GM21737 (cell line): ENCODE results near the gene WFS1.

Source experiments
- ATAC-seq: cut with Tn5 transposase; IDR thresholded peaks from one replicate; pipeline ENCODE4 v1.9.1; 2021; ENCODE audit warnings: mild to moderate bottlenecking, moderate library complexity; ENCODE audit not compliant: unreplicated experiment

WFS1 gene, protein sequence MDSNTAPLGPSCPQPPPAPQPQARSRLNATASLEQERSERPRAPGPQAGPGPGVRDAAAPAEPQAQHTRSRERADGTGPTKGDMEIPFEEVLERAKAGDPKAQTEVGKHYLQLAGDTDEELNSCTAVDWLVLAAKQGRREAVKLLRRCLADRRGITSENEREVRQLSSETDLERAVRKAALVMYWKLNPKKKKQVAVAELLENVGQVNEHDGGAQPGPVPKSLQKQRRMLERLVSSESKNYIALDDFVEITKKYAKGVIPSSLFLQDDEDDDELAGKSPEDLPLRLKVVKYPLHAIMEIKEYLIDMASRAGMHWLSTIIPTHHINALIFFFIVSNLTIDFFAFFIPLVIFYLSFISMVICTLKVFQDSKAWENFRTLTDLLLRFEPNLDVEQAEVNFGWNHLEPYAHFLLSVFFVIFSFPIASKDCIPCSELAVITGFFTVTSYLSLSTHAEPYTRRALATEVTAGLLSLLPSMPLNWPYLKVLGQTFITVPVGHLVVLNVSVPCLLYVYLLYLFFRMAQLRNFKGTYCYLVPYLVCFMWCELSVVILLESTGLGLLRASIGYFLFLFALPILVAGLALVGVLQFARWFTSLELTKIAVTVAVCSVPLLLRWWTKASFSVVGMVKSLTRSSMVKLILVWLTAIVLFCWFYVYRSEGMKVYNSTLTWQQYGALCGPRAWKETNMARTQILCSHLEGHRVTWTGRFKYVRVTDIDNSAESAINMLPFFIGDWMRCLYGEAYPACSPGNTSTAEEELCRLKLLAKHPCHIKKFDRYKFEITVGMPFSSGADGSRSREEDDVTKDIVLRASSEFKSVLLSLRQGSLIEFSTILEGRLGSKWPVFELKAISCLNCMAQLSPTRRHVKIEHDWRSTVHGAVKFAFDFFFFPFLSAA

DNA sequence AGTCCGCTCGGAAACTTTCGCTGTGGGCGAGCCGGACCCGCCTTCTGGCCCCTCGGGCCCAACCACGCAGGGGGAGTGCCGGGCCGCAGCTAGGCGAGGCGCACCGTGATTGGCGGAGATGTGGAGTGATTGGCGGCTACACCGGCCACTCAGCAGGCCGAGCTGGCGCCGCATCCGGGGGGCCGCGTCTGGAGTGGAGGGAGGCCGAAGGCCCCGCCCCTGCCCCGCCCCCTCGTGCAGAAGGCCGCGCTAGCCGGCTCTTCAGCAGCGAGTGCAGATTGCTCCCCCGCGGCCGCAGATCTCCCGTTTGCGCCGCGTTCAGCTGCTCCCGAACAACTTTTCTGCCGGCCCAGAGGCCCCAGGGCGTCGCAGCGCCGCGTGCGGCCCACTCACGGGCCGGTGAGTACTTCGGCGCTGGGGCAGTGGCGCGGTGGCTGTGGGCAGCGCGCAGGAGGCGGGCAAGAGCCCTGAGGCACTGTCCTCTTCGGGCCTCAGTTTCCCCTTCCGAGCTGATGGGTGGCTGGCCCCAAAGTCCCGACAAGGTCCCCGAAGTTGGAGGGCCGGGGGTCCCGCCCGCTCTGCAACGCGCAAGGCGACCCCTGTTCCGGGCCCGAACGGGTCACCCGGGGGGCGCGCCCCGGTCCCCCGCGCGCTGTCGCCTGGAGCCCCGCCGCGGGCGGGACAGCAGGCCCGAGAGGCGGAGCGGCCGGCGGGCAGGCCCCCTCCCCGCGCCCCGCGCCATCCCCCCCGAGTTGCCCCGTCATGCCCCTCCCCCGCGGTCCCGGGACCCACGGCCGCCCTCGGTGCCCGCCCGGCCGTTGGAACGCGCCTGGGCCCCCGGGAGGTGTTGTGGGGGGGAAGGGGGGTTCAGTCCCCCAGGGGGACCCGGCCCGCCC lies at the start of gene WFS1:
Gene WFS1 (plus strand): TSS at position 235 of the 896 bp plus-strand sequence. CDS start 7,606 bp downstream, outside the sequence.
- peak; percentile 100 for ATAC-seq

DNA sequence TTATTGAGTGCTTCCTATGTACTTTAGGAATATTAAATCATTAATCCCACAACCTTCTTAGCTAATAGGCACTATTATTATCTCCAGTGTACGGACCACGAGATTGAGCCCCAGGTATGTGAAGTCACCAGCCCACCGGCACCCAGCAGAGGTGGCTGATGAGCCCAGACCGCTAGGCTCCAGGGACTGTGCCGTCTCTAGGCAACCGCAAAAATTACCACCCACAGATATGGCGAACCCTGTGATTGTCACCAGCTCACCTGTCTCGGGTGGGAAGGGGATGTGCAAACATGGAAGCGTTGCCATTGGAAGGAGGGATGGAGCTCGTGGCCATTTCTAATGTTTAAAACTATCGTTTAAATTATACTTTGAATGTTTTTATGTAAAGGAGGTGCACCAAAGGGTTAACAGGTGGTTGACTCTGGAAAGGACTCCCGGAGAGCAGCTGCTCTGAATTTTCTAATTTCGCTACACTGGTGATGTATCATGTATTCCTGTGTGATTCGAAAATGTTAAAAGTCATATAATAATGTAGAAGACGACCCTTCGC lies 48.3 kb upstream of the WFS1 start:
- ATAC-seq, result no peak

DNA sequence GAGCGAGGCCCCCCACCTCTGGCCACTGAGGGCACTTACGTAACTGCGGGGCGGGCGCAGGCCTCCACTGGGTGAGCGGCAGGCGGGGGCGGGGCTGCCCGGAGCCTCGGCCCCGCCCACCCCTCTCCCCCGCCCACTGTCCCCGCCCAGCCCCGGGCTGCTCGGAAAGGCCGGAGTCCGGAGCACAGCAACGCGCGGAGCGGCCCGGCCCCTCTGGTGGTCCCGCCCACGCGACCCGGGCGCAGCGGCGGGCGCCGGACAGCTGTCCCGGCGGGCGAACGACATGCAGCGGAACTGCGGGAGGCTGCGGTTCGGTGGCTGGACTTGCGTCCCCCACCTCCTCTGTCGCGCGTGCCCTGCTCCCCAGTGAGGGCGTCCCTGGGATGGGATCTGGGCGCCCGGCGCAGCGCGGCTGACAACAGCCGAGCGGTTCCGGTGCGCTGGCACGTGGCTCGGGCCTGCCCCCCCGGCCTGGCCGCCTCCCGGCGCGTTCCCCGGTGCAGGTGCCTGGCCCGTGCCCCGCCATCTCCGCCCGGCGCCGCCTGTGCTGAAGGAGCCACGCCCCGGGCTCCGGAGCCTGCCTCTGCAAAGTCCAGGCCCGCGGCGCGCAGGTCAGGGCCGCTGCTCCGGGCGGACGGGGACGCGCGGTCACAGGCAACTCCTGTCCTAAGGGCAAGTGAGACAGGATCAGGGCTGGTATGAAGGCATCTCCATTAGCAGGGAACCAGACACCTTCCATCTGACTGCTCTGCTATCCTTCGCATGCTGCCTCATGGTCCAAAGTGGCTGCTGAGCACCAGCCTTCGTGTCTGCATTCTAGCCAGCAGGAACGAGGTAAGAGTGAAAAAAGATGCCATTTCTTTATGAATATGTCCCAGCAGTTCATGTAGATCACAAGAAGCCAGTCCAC lies 47.5 kb upstream of the WFS1 start:
- no peak for ATAC-seq

DNA sequence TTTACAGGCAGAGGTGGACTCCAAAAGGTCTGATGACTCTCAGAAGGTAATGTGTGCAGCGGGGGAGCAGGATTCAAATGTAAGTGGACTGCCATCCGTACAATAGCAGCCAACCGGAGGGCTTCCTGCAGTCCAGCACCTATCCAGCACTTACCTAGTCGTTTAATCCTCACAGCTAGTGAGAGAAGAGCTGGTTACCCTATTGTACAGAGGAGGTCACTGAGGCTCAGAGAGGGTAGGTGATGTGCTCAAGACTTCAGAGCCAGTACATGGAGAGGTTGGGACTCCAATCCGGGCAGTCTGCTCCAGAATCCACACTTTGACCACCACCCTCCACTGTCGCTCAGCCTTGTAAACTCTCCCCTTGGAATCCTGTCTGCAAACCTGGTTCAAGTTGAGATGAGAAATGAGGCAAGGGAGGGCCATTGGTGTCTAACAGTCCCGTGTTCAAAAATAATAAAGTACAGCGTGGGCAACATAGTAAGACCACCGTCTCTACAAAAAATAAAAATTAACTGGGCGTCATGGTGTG lies 46.8 kb upstream of the WFS1 start:
- ATAC-seq, result no peak

DNA sequence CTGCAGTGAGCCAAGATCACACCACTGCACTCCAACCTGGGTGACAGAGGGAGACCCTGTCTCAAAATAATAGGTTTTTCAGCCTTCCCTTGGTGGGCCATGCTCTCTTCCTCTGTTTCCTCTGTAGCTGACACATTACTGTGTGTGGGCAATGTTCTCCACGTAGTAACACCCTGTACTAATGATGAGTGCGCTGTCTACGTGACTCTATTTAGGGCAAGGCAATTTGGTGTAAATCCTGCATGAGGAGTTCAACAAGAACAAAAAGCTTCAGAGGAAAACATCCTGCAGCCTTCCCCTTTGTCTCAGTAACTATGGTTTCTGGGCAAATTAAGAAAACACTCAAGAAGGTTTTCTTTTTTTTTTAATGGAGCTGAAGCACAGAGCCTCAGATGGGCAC lies 44.9 kb upstream of the WFS1 start:
- no peak for ATAC-seq

DNA sequence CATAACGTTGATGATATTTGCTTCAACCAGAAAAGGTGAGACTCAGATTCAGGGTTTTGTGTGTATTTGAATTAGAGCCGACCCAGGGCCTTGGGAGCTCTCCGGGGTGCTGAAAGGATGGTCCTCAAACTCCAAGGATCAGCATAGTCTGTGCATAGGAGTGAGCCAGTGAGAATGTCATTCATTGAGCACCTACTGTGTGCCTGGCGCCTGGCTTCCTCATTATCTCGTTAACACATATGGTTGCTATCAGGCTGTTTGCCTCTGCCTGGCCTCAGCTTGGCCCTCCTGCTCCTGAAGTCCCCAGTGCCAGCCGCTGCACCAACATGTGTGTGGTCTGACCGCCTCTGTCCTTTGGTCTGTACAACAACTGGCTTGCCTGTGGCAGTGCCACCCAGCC lies 44.2 kb upstream of the WFS1 start:
- ATAC-seq, result no peak

DNA sequence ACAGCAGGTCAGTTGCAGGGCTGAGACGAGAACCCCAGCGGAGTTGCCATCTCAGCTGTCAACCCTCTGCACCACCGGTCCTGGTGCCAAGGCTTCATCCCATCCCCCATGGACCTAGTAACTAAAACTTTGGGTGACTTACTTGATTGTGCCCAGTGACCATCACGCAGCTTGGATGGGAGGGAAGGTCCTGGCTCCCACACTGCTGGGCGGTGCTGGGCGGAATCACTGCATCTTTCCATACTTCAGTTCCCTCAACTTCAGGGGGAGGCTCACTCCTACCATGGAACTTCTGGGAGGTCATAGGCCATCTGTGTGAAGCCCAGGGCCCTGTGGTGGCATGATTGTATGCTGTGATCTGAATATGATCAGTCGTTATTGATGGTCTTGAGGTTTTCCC lies 43.1 kb upstream of the WFS1 start:
- no peak for ATAC-seq

DNA sequence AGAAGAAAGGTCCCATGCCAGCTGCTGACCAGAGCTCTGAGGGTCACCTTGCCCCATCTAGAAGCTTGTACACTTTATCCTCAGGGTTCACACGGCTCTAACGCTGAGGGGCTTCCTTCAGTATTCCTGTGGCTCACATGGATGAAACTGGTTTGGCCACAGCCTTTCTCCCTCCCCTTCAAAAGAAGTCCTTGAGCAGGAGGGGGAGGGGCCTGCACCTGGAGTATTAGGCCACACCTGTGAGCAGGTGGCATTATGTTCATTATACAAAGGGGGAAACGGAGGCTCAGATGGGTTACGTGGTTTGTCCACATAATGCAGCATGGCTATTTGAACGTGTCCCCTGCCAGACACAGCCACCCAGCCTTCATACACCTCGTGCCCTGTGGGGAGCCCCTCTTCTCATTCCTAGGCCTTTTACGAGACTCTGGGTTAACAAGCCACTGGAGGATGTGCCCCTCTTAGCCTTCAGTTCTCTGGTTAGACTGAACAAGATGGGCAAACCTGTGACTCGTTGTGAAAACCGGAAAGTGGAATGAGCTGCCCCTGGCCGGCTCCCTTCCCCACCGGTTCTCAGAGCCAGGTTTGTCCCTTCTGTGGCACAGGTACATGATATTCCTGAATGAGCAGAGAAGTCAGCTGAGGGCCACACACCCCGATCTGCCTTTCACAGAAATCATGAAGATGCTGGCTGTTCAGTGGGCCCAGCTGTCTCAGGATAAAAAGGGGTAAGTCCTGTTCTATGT lies 42.1 kb upstream of the WFS1 start:
- ATAC-seq, result no peak

DNA sequence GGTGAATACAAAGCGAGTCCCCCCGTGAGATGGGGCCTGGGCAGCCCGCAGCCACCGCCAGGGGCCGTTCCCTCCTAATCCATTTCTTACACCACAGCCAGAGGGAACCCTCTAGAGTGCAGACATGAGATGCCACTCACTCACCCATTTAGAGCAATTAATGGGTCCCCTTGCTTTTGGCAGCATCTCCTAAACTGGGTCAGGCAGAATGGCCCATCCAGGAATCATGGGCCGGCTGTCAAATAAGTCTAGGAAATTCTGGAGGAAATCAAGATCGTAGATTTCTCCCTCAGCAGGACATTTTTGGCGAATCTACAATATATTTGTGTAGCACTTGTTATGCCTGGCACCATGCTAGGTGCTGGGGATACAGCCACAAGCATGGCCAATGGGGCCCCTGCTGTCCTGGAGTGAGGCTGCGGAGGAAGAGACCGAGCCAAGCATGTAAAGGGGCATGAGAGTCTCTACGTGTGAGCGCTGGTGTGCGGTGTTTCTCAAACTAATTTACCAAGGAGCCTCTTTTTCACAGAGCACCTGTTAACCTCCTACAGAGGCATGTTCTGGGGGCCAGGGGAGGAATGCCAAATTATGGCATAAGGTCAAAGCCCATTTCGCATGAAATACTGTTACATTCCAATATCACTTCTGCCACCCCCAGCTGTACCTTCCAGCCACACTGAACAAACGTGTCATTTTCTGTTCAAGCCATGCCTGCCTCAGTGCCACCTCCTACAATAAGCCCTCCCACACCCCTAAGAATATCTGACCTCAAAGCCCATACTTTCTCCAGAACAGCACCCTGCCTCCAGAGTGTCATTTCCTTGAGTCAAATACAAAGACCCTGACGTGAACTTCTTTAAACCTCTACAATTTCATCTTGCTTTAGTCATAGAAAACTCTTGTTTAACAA lies 41.2 kb upstream of the WFS1 start:
- no peak for ATAC-seq

DNA sequence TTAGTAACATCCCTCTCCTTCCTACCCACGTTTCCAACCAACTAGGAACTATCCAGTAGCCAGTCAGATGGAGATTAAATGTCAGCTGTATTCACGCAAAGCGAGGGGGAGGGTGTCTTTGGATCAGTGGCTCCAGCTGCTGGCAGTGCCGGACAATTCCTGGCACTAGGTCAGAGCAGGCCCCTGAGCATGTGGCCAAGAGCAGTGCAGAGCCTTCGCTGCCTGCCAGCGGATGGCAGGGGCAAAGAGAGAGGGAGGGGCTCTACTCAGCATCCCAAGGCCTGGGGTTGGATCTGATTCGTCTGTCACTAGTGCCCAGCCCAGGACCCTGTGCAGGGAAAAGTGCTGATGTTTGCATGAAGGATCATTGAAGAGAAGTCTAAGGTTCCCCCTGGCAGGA lies 40.6 kb upstream of the WFS1 start:
- ATAC-seq, result no peak

DNA sequence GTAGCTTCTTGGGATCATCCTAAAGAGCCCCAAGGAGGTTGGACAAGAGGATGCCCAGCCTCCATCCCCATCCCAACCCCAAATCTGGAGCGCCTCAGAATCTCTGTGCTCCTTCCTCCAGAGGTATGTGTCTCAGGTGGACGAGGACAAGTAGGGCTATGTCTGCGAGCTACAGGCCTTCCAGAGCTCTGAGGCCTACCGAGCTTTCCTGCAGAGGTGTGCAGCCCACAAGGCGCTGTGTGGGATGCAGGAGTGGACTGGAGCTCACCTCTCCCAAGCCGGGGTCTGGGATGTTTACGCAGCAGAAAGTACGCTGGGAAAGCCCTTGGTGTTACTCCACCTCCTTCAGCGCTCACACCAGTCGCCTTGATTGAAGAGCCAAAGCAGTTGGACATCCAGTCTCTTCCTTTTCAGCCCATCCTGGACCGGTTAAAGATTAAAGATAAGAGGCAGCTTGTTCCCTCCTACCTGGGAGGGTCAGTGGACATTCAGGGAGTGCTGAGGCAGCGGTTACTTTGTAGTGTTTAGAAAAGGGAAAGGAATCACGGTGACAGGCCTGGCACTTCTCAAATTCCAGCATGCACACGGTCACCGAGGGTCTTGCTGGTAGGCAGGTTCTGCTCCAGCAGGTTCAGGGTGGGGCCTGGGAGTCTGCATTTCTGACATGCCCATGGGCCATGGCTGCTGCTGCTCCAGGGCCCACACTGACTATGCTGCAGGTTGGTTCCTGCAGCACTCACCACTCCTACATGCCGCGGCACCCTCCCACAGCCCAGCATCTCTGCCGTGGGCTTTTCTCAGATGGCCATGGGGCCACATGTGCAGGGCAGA lies 39.8 kb upstream of the WFS1 start:
- no peak for ATAC-seq

DNA sequence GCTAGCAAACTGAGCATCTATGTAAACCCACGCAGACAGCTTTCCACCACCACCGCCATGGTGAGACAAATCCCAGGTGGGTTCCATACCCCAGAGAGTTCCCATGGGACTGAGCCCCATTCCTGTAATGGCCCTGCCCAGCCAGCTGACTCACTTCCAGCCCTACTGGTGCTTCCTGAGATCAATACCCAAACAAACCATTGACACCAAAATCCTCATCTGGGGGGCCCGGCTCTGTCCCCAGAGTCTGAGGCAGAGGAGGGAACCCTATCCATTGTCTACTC lies 39.2 kb upstream of the WFS1 start:
- ATAC-seq, result no peak

DNA sequence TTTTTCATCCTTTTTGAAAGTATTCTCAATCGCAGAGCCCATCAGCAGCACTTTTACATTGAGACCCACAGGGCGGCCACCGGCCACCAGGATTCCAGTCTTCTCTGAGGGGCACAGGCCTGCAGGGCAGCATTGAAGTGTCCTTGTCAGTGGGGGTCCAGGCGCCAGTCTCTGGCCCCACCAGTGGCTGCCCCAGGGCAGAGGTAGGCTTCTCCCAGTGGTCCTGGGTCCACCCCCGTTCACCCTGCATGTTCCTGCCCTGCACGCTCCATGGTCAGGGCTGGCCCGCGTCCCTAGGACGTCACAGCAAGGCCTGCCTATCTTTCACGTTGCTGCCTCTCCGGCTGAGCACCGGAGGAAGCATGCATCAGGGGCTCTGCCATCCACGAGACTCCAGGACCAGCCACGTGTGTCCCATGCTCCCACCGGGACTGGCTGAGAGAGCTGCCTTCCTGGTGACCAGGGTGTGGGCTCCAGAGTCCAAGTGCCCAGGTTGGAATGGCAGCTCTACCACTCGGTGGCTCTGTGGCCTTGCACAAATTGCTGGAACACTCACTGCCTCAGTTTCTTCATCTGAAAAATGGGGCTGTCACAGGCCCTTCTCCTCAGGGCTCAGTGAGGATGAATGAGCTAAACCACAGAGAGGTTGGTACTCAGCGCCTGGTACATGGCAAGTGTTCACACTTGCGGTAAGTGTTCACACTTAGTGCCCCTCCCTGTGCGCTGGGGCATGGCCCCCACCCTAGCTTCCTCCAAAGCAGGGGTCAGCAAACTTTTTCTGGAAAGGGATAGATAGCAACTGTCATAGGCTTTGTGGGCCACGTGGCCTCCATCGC lies 38.6 kb upstream of the WFS1 start:
- ATAC-seq, result no peak

DNA sequence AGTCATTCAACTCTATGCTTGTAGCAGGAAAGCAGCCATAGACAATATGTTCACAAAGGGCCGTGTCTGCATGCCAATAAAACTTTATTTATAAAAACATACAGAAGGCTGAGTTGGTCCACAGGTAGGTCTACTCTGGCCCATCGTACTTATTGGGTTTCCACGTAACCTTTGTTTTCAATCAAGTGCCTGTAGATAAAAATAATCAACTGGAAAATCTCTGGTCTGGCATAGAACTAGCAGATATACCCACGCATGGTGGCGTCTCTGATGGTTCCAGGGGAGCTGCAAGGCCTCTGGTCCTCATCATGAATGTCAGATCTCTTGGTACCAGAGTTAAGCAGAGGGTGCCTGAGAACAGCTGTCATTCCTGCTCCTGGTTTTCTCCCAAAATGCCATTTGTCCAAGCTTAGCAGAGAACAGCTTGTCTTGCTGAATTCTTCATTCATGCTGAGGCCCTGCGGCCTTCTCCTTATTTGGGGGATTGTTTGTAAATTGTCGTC lies 37.9 kb upstream of the WFS1 start:
- no peak for ATAC-seq

DNA sequence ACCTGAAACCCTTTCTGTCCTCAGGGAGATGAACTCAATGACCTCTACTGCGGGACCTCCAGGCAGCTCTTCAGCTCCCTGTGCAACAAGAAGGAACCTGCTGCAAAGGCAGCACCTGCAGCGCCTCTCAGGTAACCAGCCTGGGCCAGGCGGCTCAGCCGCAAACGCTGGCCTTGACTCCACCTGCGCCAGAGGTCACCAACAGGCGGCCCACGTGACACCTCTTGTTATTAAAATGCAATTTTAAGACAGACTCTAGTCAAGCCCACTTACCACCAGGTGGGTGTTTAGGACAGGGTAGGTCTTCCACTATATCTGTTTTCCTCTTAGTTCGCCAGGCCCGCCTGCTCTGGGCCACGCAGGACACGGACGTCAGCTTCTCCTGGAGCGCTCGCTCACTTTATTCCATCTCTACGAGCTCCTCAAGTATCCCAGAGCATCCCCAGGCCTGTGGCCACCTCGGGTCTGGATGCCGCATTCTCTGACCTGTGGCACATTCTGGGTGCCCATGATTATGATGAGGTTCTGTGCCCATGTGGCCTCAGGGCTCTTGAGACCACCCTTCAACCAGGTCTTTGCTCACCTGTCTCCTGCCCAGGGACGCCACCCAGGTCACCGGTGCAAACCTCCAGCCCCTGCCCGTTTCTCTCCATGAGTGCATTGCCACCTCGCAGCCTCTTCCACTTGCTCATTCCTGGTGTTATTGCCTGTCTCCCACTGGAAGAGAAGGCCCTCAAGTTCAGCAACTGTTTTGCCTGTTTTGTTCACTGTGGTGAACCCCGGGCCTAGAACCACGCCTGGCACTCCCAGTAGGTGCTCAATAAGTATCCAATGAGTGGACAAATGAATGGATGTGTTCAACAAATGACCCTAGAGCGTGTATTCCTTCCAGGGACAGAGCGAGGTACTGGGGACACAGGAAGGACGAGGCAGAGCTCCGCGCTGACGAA lies 36.5 kb upstream of the WFS1 start:
- no peak for ATAC-seq
